Lower leg skin (tissue), 4 donors: ENCODE measurements around the gene ABHD17A. TPM values are rescaled to one million over a fixed set of nuclear protein-coding genes. Genes with fewer than 3 reads are reported as not detected.
"Not testable (repeated sequence)": the region's sequence is repeated elsewhere in the genome, so short reads cannot be mapped to it uniquely, and the experiment has no call there.

Source experiments
- DNase-seq, 2 donors: peaks; one replicate each; pipeline ENCODE4 v3.0.0-alpha.2; 2019; ENCODE audit warnings: low spot score in 2 of 2
- H3K4me3 ChIP-seq: fragments of 200-600 bp; sonication (generic); 2 replicates; pipeline ENCODE4 v1.5.1; 2017; ENCODE audit warnings: mild to moderate bottlenecking, low read depth; ENCODE audit not compliant: poor library complexity, severe bottlenecking
- CTCF ChIP-seq, 3 donors: fragments of 450-650 bp; IDR thresholded peaks; one replicate each; pipeline ENCODE4 v1.5.1; 2016; ENCODE audit warnings: antibody characterized with exemption in 3 of 3, mild to moderate bottlenecking in 3 of 3, moderate library complexity in 2 of 3
- POLR2A ChIP-seq, 2 donors: fragments of 450-650 bp; IDR thresholded peaks; one replicate each; pipeline ENCODE4 v1.6.1; 2016 to 2017; ENCODE audit warnings: antibody characterized with exemption in 2 of 2, mild to moderate bottlenecking in 1 of 2, moderate library complexity in 1 of 2
- WGBS, 2 donors: methylation state at CpG; one replicate each; pipeline ENCODE4 v1.1.5; 2018; 5-methylcytosine and 5-hydroxymethylcytosine counted together
- intact Hi-C: fragments of 100-400 bp; cut with DNase I; formaldehyde crosslinking; loops from one replicate; pipeline ENCODE4 v1.15.0; 2023; ENCODE audit warnings: low total_unique reads
- total RNA-seq, 4 donors: library from RNA; depleted of rRNA; stranded (reverse); fragments of >200 nt; gene quantifications; one replicate each; pipeline ENCODE4 v1.1.0, GENCODE V29; 2016

Gene ABHD17A
- total RNA-seq, 4 donors from 2014 or later: 154 to 201 (median 186) TPM

- peak overlapping the region; percentile 80 for H3K4me3 ChIP-seq
- peak in 1 of 2 donors; percentile 87 for DNase-seq
- intact Hi-C loops: not testable (repeated sequence)
- WGBS, 2 donors: 14 to 22% methylated on average over 32 to 35 of the region's 53 CpGs
Measured at GRCh38 chr19:1876496-1877279, 8.6 kb downstream of the ABHD17A start.

- peak overlapping the region; percentile 80 for H3K4me3 ChIP-seq
- DNase-seq: peak; percentile 90 to 98
- TF ChIP-seq POLR2A (IDR thresholded peaks at IDR 0.05): peak in 1 of 2 donors; percentile 63
- TF ChIP-seq CTCF (IDR thresholded peaks at IDR 0.05): no peak
- intact Hi-C loops: no loop called here
- 0 to 1% methylated on average over 22 to 58 of the region's 87 CpGs for WGBS, 2 donors
Measured at GRCh38 chr19:1875646-1876495, 9.4 kb downstream of the ABHD17A start.

GRCh38 chr19:1875265-1875645, 10.0 kb downstream of the ABHD17A start:
- WGBS, 2 donors: 0 to 1% methylated on average over 11 of the region's 11 CpGs
- intact Hi-C loops, DNase-seq: not testable (repeated sequence)
- H3K4me3 ChIP-seq: peak overlapping the region; percentile 80

- intact Hi-C loops: no loop called here
- 6 to 9% methylated on average over 16 of the region's 16 CpGs for WGBS, 2 donors
- TF ChIP-seq POLR2A (IDR thresholded peaks at IDR 0.05): no peak
- TF ChIP-seq CTCF (IDR thresholded peaks at IDR 0.05): no peak
- peak overlapping the region; percentile 80 for H3K4me3 ChIP-seq
- no peak for DNase-seq
Measured at GRCh38 chr19:1874554-1875185, 10.6 kb downstream of the ABHD17A start.

- intact Hi-C loops: no loop called here
- 36 to 42% methylated on average over 29 of the region's 29 CpGs for WGBS, 2 donors
- peak in 1 of 2 donors; percentile 89 for DNase-seq
- no peak overlapping the region for H3K4me3 ChIP-seq
- TF ChIP-seq POLR2A (IDR thresholded peaks at IDR 0.05): no peak
- no peak for TF ChIP-seq CTCF (IDR thresholded peaks at IDR 0.05)
Measured at GRCh38 chr19:1873524-1874473, 11.5 kb downstream of the ABHD17A start.
